ENCODE data around the gene UBE2J1.

- 0 out of 2 replicates have a peak, but pooled peaks have one; percentile 49 for TF ChIP-seq POLR2AphosphoS5 (IDR thresholded peaks at IDR 0.05; ENCODE audit: low read depth, low read length)
- TF ChIP-seq POLR2A (IDR thresholded peaks at IDR 0.05; ENCODE audit: low read depth, low read length): peak; percentile 76; the same call in 1 of the 2 replicates
- TF ChIP-seq TAF1 (IDR thresholded peaks at IDR 0.05; ENCODE audit: low read depth, low read length): peak; percentile 53; the same call in 1 of the 2 replicates
- no peak for TF ChIP-seq SPI1 (IDR thresholded peaks at IDR 0.05; ENCODE audit: low read depth, low read length)
- no peak; the same call in 1 of the 2 replicates for TF ChIP-seq POU2F2 (IDR thresholded peaks at IDR 0.05; ENCODE audit: low read depth, low read length)
- no peak for TF ChIP-seq PAX5 (IDR thresholded peaks at IDR 0.05; ENCODE audit: insufficient read depth, low read length, severe bottlenecking)
Observed at GRCh38 chr6:89352278-89353117, at the start of gene UBE2J1.
